ENCODE results near the gene PRKCE. TPM values are rescaled to one million over a fixed set of nuclear protein-coding genes. Genes with fewer than 3 reads are reported as not detected.

Gene PRKCE
- total RNA-seq, 1 experiment from 2014 or later = 1.3 TPM

DNA sequence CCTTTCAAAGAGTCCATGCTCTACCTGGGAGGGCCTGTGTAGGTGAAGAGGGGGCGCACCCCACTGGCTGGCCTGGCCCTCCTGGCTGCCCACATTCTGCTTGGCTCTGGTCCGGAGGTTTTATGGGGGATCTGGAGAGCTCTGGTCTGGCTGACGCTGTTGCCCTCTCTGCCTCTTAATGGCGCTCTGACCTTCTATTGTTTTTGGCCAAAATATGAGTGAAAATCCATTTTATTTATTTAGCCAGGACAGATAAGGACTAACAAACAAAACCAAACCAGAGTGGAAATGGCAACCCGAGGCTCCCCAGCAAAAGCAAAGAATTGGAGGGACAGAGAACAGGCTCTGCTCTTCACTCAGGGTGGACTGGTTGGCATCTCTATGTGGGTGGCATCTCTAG is 45.7 kb downstream of the PRKCE start:
- no peak overlapping the region for H2BK20ac ChIP-seq (ENCODE audit: low read depth, low read length, poor library complexity, severe bottlenecking)
- no peak overlapping the region for H3T11ph ChIP-seq (ENCODE audit: low read length)
- no peak overlapping the region for H3K4me3 Mint-ChIP-seq
- no peak overlapping the region for H2BK5ac ChIP-seq (ENCODE audit: insufficient read length, low read length)
- H3K27me3 ChIP-seq (ENCODE audit: insufficient read depth, low read length) = no peaks in the 10 kb centered on the region; the same call in 1 of the 2 replicates
- H2BK15ac ChIP-seq (ENCODE audit: low read depth, low read length) = no peak overlapping the region
- no peak overlapping the region for H2BK120ac ChIP-seq (ENCODE audit: low read depth, low read length, poor library complexity, severe bottlenecking)
- H3K4me1 Mint-ChIP-seq = peaks cover 2 to 14% of the 10 kb centered on the region in 2 experiments; a peak in 3 of 4 replicates
- H3K9me3 Mint-ChIP-seq = no peaks in the 10 kb centered on the region
- no peak overlapping the region for H3K18ac ChIP-seq (ENCODE audit: insufficient read length, low read depth, low read length)
- WGBS (ENCODE audit: extremely low coverage, insufficient read length, low lambda C conversion rate) = no CpG with 5 or more reads among the region's 5 CpGs
- no peak overlapping the region for H3K4me2 ChIP-seq (ENCODE audit: insufficient read depth, insufficient read length, low read length)
- no peak overlapping the region for H4K5ac ChIP-seq (ENCODE audit: insufficient read length, low read depth, low read length)
- no peak overlapping the region for H2AFZ ChIP-seq (ENCODE audit: low read length)
- no peak overlapping the region for H3K9ac ChIP-seq (ENCODE audit: extremely low read depth, insufficient read length, low read length)
- no peak overlapping the region for H4K91ac ChIP-seq (ENCODE audit: insufficient read length, low read depth, low read length)
- H4K8ac ChIP-seq (replicated peaks; ENCODE audit: insufficient read length, low read depth, low read length) = no peak overlapping the region
- no peak overlapping the region for H3K27ac Mint-ChIP-seq
- DNase-seq = no peak
- no peaks in the 10 kb centered on the region for H3K23me2 ChIP-seq (ENCODE audit: insufficient read length, low read depth, low read length, poor library complexity, severe bottlenecking)
- peaks cover 3% of the 10 kb centered on the region; the same call in 1 of the 2 replicates for H3K27me3 Mint-ChIP-seq (ENCODE audit: low read depth)
- no peaks in the 10 kb centered on the region for H3K36me3 Mint-ChIP-seq (ENCODE audit: insufficient read depth in 1 of 3, low read depth in 3 of 3)
- no peaks in the 10 kb centered on the region for H3K9me3 ChIP-seq (ENCODE audit: control insufficient read depth, low read depth, low read length)
- H3K4me1 ChIP-seq (ENCODE audit: insufficient read depth, low read length) = no peaks in the 10 kb centered on the region
- H2AK5ac ChIP-seq (ENCODE audit: insufficient read length, low read length) = no peak overlapping the region
- H4K20me1 ChIP-seq (ENCODE audit: control insufficient read depth, insufficient read depth, insufficient read length) = no peaks in the 10 kb centered on the region
- TF ChIP-seq, protein P1, sequence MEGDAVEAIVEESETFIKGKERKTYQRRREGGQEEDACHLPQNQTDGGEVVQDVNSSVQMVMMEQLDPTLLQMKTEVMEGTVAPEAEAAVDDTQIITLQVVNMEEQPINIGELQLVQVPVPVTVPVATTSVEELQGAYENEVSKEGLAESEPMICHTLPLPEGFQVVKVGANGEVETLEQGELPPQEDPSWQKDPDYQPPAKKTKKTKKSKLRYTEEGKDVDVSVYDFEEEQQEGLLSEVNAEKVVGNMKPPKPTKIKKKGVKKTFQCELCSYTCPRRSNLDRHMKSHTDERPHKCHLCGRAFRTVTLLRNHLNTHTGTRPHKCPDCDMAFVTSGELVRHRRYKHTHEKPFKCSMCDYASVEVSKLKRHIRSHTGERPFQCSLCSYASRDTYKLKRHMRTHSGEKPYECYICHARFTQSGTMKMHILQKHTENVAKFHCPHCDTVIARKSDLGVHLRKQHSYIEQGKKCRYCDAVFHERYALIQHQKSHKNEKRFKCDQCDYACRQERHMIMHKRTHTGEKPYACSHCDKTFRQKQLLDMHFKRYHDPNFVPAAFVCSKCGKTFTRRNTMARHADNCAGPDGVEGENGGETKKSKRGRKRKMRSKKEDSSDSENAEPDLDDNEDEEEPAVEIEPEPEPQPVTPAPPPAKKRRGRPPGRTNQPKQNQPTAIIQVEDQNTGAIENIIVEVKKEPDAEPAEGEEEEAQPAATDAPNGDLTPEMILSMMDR (conservative IDR thresholded peaks at IDR 0.05) = no peak
- H3K23ac ChIP-seq (ENCODE audit: insufficient read length, low read depth, low read length) = no peak overlapping the region
- no peak overlapping the region for H3K27ac ChIP-seq (ENCODE audit: insufficient read length, low read depth, low read length)
- H3K4ac ChIP-seq (ENCODE audit: low read depth, low read length) = no peak overlapping the region
- H3K56ac ChIP-seq (ENCODE audit: insufficient read length, low read depth, low read length) = no peak overlapping the region
- H2BK12ac ChIP-seq (ENCODE audit: insufficient read length, low read depth, low read length) = no peak overlapping the region
- H3K79me2 ChIP-seq (ENCODE audit: insufficient read depth, low read length) = no peaks in the 10 kb centered on the region
- no peaks in the 10 kb centered on the region for H3K79me1 ChIP-seq (ENCODE audit: insufficient read depth, low read depth, low read length, poor library complexity, severe bottlenecking)
- H3K14ac ChIP-seq (ENCODE audit: insufficient read depth, low read length) = no peak overlapping the region
